Measurements from ENCODE around the gene IFRD2. TPM values are rescaled to one million over a fixed set of nuclear protein-coding genes. Genes with fewer than 3 reads are reported as not detected.

The IFRD2 gene
- total and polyA plus RNA-seq, 2 of the 13 experiments (the other 11 are each of a cell fraction or from before 2014, with no cell fraction given): 32.8 to 96.1 TPM

DNA sequence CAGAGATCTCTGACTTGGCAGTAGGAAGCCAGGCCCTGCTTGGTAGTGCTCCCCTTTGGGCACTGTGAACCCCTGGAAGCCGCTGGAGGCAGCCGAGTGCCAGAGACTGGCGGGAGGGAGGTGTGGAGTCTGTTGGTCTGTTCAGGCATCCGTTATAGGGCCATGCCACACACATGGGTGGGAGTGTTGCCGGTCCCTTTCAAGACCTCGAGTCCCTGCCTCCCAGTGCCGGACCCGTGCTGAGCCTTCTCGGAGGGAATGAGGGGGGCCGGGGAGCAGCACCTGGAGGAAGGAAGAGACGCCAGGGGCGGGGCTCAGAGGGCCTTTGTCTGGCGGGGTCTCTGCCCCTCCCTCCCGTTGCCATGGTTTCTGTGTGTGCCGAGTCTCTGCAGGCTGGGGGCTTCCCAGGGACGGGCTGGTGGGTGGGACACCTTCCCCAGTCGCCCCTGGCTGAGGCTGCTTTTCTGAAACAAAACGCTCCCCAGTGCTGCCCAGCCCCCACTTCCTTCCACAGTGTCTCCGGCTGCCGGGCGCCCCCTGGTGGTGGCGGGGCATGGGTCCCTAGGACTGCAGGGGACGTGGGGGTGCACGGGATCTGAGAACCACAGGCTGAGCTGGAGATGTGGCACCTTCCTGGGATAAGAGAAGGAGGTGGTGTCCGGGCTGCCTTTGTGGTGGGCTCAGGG, 46.3 kb downstream of the IFRD2 start (continued):
- TF ChIP-seq ZNF10 (CRISPR knock-in tag; IDR thresholded peaks at IDR 0.05; ENCODE audit: borderline replicate concordance, low read depth) (no peak), AGO2 (optimal IDR thresholded peaks at IDR 0.05; ENCODE audit: low read depth, low read length) (peak; percentile 70), ZNF274 (CRISPR knock-in tag; IDR thresholded peaks at IDR 0.05) (no peak), ZNF253 (CRISPR knock-in tag; IDR thresholded peaks at IDR 0.05; ENCODE audit: borderline replicate concordance) (no peak), U2AF1 (optimal IDR thresholded peaks at IDR 0.05; ENCODE audit: low read depth, low read length) (no peak), GABPA (IDR thresholded peaks at IDR 0.05; ENCODE audit: low read depth, low read length) (peak; percentile 24; the same call in 1 of the 2 replicates), GABPA (CRISPR knock-in tag; IDR thresholded peaks at IDR 0.05; ENCODE audit: low read depth) (peak; percentile 85), DNMT1 (CRISPR knock-in tag; IDR thresholded peaks at IDR 0.05) (no peak), ZNF7 (CRISPR knock-in tag; IDR thresholded peaks at IDR 0.05) (no peak), ZNF510 (CRISPR knock-in tag; IDR thresholded peaks at IDR 0.05; ENCODE audit: low read depth) (no peak), ZSCAN31 (CRISPR knock-in tag; IDR thresholded peaks at IDR 0.05; ENCODE audit: low read depth) (no peak; the same call in 1 of the 2 replicates), GTF2F1 (IDR thresholded peaks at IDR 0.05; ENCODE audit: low read length) (no peak), ZNF878 (CRISPR knock-in tag; IDR thresholded peaks at IDR 0.05) (no peak), SATB2 (CRISPR knock-in tag; IDR thresholded peaks at IDR 0.05) (no peak), ZZZ3 (CRISPR knock-in tag; IDR thresholded peaks at IDR 0.05; ENCODE audit: borderline replicate concordance) (no peak), MXD3 (CRISPR knock-in tag; IDR thresholded peaks at IDR 0.05) (no peak), SYNCRIP (IDR thresholded peaks at IDR 0.05; ENCODE audit: insufficient read depth, low read depth, low read length) (no peak), BORCS8-MEF2B (CRISPR knock-in tag; IDR thresholded peaks at IDR 0.05) (no peak), ZNF782 (CRISPR knock-in tag; IDR thresholded peaks at IDR 0.05; ENCODE audit: borderline replicate concordance) (no peak), SIX4 (CRISPR knock-in tag; IDR thresholded peaks at IDR 0.05) (no peak), ZFP91 (CRISPR knock-in tag; IDR thresholded peaks at IDR 0.05; ENCODE audit: borderline replicate concordance) (peak; percentile 80; the same call in 1 of the 2 replicates)
- TF ChIP-seq, protein P1, sequence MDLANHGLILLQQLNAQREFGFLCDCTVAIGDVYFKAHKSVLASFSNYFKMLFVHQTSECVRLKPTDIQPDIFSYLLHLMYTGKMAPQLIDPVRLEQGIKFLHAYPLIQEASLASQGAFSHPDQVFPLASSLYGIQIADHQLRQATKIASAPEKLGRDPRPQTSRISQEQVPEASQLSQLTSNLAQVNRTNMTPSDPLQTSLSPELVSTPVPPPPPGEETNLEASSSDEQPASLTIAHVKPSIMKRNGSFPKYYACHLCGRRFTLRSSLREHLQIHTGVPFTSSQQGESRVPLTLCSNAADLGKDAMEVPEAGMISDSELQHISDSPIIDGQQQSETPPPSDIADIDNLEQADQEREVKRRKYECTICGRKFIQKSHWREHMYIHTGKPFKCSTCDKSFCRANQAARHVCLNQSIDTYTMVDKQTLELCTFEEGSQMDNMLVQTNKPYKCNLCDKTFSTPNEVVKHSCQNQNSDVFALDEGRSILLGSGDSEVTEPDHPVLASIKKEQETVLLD (CRISPR knock-in tag; IDR thresholded peaks at IDR 0.05; ENCODE audit: low read depth): no peak
- TF ChIP-seq, protein P2, sequence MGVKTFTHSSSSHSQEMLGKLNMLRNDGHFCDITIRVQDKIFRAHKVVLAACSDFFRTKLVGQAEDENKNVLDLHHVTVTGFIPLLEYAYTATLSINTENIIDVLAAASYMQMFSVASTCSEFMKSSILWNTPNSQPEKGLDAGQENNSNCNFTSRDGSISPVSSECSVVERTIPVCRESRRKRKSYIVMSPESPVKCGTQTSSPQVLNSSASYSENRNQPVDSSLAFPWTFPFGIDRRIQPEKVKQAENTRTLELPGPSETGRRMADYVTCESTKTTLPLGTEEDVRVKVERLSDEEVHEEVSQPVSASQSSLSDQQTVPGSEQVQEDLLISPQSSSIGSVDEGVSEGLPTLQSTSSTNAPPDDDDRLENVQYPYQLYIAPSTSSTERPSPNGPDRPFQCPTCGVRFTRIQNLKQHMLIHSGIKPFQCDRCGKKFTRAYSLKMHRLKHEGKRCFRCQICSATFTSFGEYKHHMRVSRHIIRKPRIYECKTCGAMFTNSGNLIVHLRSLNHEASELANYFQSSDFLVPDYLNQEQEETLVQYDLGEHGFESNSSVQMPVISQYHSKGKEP (CRISPR knock-in tag; IDR thresholded peaks at IDR 0.05): peak; percentile 39; the same call in 1 of the 2 replicates
- TF ChIP-seq, protein P3, sequence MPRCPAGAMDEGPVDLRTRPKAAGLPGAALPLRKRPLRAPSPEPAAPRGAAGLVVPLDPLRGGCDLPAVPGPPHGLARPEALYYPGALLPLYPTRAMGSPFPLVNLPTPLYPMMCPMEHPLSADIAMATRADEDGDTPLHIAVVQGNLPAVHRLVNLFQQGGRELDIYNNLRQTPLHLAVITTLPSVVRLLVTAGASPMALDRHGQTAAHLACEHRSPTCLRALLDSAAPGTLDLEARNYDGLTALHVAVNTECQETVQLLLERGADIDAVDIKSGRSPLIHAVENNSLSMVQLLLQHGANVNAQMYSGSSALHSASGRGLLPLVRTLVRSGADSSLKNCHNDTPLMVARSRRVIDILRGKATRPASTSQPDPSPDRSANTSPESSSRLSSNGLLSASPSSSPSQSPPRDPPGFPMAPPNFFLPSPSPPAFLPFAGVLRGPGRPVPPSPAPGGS (CRISPR knock-in tag; IDR thresholded peaks at IDR 0.05): no peak

Measured in HepG2 (cell line).